HG03175 (cell line): Measurements from ENCODE around the gene INCA1.

Source experiments
- ATAC-seq: cut with Tn5 transposase; IDR thresholded peaks from one replicate; pipeline ENCODE4 v1.9.1; 2021; ENCODE audit warnings: mild to moderate bottlenecking, moderate library complexity; ENCODE audit not compliant: unreplicated experiment

INCA1 gene

DNA sequence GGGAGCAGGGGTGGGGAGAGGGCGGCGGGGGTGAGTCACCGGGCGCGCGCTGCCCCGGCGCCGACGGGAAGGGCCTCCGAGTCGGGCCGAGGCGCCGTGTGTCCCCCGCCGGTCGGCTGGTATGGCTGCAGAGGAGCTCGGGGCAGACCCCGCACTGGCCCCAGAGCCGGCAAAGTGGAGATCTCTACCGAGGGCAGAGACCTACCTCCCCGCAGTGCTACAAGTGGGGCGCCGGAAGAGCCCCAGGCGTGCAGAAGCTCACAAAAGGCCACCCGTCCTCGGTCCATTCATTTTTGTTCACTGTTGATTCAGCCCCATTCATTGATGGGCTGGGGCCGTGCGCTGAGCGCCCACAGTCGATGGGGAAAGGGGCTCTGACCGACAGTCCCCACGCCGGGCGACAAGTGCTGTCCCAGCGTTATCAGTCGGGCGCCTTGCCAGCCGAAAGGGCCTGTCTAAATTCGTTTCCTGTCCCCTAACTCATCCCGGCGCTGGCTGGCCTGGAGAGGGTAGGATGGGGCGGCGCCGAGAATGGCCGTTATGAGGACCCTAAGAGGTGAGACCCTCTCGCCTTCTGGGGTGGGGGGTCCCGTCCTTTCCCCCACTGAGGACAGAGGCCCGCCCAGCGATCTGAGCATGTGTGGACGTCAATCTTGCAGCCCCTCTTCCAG lies 47.1 kb downstream of the INCA1 start:
- ATAC-seq, result peak; percentile 2

DNA sequence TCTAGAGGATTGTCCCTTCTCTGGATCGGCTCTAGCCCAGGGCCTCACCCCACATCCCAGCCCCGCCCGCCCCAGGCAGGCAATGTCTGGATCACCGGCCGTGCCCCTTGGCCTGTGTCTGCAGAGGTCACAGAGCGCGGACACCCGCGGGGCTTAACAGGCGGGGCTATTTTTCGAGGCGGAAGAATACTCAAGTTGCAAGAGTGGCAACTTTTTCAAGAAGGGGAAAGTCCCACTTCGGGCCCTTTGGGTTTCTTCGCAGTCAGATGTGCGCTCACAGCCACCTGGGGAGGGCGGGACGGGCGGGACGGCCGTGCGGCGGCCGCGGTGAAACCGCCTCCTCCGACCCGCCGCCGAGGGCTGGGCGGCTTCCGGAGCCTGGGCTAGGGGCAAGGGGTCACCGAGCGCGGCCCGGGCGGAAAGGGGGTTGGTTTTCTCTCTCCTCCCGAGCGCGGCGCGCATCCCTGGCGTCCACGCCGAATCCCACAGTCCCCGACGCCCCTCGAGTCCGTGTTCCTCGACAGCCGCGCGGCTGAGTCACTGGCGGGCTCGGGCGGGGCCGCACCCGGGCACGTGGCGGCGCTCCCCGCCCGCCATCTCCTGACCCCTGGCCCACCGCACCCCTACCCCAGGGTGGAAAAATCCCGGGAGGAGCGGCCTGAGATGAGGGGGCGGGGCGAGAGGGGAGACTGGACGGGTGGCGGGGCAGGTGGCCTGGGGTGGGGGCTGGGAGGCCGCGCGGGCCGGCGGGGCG lies 47.8 kb downstream of the INCA1 start:
- peak; percentile 29 for ATAC-seq

DNA sequence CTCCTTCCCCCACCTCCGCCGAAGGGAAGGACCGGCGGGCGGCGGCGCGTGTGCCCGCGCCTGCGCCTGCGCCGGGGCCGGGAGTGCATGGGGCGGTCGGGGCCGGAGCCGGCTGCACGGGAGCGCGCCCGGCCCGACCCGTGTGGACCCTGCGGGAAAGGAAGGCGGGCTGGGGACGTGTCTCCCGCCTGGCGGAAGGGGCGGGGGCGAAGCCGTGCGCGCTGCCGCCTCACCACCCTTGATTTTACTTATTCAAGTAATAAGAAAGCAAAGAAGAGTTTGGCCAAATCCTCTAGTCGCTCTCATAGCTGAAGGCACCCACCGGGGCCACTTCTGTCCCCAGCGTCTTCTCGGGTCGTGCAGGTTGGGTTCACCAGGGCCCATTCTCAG lies 48.4 kb downstream of the INCA1 start:
- peak; percentile 39 for ATAC-seq

DNA sequence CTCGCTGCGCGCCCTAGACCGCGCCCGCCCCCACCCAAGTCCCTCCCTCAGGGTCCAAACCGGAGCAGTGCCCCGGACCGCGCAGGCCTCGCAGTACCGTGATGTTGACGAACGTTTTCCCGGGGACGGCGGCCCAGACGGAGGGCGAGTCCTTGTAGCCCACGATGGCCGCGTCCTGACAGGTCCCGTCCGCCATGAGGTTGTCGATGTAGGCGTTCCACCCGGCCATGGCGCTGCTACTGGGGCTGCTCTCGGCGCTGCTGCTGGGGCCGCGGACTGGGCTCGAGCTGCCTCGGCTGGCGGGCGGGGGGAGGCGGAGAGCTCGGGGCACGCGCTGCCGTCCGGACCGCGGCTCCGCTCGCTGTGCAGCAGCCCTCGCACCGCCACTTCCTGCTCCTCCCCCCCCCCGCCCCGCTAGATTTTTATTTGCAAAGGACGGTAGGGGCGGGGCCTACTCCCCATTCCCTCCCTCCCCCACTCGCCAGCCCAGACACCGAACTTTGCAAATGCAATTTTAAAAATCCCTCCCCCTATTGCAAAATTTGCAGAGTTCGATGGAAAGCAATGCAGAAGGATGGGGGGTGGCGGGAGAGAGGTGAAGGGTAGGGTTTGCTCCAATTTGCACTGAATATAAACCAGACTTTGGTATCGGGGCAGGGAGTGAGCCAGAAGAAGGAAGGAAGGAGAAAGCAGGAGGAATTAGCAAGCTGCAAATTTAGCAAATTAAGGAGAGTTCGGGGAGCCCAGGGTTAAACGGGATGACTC lies 49.0 kb downstream of the INCA1 start, which contains the start of gene PFN1:
Gene PFN1, minus strand, starts transcription at position 365 of the 765 bp plus-strand sequence. Its CDS starts 136 bp downstream, at position 229.
- ATAC-seq, result no peak

DNA sequence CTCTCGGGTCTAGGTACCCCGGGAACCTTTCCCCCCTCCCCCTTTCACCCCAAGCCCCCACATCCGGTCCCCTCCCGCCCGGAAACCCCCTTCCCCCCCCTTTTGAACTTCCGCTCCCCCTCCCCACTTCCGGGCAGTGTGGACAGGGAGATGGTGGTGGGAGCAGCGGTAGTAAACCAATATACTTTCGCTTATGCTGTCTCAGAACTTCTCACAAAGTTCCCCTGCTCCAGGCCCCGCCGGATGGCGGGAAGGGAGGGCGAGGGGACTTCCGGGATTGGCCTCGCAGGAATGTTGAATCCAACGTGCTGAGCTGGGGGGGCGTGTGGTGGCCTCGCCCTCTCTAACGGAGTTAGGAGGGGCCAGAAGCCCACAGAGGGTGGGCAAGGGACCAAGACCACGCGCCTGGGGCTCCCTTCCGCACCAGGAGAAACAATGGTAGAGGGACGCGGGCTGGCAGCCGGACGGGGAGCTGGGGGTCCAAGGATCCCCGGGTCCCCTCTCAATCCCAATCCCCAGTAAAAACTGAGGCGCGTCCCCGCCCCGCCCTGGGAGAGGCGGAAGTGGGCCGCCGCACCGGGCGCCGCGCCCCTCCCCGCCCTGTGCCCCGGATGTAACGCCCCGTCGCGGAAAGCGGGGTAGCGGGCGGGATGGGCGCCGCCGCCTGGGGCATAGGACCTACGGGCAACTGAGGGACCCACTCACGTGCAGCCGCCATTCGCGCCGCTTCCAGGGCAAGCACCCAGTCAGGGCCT lies 49.7 kb downstream of the INCA1 start:
- ATAC-seq, result no peak

DNA sequence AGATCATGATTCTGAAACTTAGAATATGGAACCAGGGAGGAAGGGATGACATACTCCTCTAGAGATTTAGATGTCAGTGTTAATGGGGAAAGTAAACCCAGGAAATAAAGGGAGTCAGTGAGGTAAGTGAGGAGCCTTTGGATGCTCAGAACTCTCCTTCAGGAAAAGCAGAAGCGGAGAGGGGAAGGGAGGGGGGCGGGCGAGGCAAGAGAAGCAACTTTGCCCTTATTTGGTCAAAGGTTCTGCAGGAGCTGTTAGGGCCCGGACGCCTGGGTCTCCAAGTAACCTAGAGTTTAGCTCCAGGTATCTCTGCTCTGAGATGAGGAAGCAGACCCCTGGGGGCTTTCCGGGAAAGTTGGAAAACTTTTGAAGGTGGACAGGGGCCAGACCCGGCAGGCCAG lies 50.3 kb downstream of the INCA1 start:
- ATAC-seq, result no peak

DNA sequence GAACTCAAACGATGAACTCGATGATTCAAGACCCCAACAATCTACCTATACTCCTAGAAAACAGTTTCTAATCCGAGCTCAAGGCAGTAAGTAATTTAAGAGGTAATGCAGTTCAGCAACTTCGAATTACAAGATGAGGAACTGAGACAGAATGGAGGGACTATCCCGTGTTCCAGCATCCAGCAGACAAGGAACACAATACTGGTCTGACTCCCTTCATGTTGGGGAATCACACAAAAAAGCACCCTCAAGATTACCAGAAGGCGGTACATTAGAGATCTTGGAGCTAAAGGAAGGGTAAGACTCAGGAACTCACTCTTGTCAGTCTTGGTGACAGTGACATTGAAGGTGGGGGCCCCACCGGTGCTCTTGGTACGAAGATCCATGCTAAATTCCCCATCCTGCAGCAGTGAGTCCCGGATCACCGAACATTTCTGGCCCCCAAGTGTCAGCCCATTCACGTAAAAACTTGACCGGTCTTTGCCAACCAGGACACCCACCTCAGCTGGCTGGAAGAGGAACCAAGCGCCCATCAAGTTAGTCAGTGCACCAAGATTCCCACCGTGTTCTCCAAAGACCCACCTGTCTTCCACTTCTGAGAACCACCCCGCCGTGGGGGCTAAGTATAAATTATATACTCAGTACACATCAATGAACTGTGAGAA lies 50.9 kb downstream of the INCA1 start:
- no peak for ATAC-seq

DNA sequence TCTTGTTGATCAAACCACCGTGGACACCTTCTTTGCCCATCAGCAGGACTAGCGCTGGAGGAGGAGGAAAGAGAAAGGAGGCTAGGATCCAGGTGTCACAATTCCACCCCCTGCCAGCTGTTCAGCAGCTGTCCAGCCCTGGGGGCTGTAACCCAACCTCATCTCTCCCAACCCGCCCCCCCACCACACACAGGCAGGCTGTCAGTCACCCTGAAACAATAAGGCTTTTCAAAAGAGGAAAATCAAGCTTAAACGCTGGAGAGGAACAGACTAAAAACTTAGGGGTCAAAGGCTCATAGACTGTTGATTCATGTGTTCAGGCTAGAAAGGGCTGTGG lies 51.4 kb downstream of the INCA1 start:
- no peak for ATAC-seq

DNA sequence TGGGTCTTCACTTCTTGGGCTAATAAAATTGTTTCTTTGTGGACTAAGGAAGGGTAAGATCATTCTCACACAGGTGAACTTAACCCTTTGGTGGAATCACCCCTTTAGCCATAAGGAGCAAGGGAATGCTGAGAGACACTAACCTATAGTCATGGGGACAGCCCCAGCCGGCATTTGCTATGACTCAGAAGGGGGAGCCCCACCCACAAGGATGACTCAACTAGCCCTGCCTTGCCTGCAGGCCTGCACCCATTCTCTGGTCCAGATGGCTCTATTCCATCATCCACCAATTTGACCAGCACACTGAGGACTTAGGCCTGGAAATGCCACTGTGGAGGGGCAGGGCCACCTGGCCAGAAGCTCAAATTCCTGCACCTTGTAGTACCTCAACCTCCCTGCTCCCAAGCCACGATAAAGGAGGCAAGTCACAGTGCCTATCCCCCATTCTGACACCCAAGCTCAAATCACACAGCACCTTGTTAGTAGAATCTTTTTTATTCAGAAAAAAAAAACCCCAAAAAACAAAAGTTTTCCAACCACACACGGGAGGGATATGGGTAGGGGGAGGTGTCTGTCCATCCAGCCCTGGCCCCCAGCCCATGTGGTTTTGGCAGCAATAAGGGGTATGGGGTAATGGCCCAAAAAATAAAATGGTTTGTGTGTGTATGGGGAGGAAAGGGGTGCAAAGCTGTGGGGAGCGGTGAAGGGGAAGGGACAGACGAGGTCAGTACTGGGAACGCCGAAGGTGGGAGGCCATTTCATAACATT lies 52.0 kb downstream of the INCA1 start:
- ATAC-seq, result no peak

DNA sequence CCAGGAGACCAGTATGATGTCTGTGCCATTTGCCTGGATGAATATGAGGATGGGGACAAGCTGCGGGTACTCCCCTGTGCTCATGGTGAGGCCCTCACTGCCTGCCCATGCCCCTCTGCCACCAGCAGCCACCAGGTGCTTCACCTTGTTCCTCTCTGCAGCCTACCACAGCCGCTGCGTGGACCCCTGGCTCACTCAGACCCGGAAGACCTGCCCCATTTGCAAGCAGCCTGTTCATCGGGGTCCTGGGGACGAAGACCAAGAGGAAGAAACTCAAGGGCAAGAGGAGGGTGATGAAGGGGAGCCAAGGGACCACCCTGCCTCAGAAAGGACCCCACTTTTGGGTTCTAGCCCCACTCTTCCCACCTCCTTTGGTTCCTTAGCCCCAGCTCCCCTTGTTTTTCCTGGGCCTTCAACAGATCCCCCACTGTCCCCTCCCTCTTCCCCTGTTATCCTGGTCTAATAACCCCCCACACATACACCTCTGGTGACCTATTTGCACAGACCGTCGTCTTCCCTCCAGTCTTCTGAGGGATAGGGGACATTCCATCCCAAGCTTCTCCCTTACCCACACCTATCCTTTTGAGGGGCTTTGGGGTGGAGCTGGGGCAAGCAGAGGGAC lies 52.7 kb downstream of the INCA1 start:
- no peak for ATAC-seq

DNA sequence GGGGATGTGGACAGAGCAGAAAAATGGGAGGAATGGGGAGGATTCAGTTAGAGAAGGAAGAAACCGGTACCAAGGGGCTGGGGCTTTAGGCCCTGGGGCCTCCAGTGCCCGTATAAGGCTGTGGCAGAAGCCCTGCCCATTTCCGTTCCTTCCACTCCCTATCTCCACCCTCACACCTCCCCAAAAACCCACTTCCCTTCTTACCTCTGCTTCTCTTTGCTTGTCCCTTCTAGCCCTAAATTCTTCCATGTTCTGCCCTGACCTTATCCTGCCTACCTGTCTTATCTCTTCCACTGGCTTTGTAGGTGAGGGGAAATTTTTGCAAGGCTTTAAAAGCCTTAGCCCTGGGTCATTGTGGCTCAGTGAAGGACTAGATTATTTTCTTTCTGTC lies 53.2 kb downstream of the INCA1 start:
- no peak for ATAC-seq

DNA sequence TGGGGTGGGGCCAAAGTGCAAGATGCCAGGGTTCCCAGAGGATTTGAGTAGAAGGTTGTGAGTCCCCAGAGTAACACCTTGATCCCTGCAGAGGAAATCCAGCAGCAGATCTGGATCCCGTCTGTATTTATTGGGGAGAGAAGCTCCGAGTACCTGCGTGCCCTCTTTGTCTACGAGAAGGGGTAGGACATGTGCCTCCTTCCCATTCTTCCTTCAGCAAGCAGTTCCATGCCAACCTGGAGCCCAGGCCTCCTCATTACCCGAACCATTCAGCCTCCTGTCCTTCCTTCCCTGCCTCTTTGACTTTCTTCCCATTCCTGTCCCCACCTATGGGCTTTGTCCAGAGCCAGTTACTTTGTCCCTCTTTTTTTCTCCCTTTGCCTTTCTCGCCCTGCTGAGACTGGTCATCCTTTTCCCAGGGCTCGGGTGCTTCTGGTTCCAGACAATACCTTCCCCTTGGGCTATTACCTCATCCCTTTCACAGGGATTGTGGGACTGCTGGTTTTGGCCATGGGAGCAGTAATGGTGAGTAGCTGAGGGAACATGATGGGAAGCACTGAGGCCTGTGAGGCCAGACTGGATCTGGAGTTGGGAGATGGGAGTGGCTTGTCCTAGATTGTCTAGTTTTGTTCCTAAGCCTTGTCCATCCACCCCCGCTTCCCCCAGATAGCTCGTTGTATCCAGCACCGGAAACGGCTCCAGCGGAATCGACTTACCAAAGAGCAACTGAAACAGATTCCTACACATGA lies 54.4 kb downstream of the INCA1 start:
- no peak for ATAC-seq

DNA sequence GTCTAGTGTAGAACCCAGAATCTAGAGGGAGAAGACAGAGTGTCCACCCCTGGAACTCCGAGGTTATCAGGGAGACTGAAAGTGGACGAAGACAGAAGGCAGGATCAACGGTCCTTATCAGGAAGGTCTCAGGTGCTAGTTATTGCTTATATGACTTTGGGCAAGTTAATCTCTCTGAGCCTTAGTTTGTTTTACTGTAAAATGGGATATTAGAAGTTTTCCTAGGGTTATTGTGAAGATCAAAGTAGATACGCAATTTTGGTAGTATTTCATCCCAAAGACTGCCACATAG lies 56.1 kb downstream of the INCA1 start:
- no peak for ATAC-seq

DNA sequence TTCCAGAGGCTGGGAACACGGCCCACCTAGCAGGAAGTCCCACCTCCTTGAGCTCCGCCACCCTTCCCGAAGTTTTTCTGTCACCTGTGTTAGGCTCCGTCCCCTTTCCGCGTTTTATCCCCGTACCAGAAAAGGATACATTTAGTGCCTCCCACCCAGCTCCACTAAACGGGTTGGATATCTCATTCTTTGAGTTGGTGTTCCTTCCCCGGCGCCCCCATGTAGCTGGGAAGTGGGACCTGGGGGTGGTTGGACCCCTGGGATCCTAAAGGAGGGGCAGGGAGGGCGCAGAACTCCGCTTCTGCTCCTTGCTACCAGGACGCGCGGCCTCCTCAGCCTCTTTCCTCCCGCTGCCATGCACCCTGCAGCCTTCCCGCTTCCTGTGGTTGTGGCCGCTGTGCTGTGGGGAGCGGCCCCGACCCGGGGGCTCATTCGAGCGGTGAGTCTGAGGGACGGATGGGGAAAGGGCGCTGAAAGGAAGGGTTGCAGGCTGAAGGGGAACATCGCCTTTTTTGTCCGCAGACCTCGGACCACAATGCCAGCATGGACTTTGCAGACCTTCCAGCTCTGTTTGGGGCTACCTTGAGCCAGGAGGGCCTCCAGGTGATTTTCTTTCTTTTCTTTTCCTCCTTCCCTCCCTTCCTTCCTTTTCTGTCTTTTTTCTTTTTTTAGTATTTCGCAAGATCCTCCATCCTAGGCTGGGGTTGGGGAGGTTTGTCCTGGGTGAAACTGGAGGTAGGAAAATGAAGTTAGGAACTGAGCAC lies 56.6 kb downstream of the INCA1 start:
- no peak for ATAC-seq

DNA sequence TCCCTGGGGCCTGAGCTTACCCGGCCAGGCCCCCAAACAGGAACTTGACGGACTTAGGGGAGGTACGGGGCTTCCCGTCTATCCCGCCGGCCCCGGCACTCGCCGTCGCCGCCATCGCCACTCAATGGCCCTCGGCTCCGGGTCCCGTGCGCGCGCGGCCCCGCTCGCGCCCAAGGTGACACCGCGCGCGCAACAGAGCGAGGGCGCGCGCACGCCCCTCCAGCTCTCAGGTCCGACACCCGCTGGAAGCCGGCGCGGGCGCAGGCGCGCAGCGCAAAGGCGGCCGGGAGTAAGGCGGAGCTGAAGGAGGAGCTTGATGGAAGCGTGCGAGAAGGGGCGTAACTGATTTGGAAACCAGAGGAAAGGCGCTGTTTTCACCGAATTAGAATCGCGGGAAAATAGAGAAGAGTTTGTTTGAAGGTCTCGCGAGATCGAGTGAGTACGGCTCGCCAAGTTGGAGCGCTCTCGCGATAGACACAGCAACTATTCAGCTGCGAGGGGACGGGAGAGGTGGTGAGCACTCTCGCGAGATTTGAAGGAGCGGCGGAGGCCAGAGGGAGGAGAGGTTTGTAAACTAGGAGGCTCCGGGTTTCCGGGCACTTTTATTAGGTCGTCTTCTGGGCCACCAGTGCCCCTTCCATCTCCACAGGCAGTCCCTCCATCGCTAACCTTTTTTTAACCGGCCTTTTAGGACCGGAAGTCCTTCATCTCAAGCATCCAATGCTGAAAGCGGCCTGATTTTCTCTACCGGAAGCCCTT lies 57.3 kb downstream of the INCA1 start, which contains the start of the genes RNF167 and SLC25A11:
Gene RNF167, plus strand, starts transcription at position 473 of the 759 bp plus-strand sequence. CDS start 642 bp downstream, outside the sequence.
Gene SLC25A11, minus strand, starts transcription at position 251 of the 759 bp plus-strand sequence. Its CDS starts 136 bp downstream, at position 115.
- peak; percentile 81 for ATAC-seq

DNA sequence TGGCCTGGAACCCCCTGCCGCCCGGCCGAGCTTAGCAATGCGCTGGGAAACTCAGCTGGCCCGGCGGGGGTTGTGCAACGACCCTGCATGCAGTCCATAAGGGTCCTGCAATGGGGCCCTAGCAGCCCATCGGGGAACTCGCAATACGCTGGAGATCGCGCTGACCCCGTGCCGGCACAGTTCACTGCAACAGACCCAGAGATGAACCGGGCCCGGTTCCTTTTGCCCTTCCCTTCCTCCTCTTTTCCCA lies 57.9 kb downstream of the INCA1 start:
- ATAC-seq, result no peak

DNA sequence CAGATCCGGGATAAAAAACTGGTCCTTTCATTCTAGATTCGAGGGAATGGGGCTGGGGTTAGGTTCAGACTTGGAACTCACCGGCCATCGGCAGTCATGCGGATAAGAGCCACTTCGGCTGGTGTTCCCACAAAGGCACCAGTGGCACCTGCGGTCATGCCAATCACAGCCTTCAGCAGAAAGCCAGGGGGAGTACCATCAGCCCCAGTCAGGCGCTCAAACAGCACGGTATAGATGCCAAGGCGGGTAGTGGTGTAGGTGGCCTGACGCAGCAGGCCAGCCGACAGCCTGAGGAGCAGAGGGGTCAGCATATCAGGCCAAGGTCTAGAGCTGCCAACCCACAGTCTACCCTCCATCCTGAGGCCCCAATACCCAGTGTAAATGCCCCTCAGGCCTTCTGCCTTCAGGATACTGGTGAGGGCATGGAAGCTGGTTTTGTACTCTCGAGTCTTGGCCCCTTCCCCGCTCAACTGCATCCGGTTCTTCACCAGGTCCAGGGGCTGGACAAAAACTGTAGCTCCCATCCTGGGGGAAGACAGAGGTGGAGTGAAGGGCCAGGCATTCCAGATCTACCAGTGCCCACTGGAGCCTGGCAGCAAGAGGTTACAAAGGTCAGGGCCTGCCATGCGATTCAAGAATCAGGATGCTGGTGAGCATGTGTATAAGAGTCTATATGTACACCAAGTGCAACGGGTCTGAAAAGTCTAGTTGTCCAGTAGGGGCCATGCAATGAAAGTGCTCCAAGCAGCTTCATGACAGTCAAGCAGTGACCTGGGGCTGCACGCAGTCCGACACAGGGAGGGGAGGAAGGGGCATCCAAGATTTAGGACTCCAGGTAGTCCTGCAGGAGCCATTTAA lies 58.4 kb downstream of the INCA1 start:
- no peak for ATAC-seq
